ENCODE results near the gene LDB2.
"Not testable (repeated sequence)": the region's sequence is repeated elsewhere in the genome, so short reads cannot be mapped to it uniquely, and the experiment has no call there.

Gene LDB2

DNA sequence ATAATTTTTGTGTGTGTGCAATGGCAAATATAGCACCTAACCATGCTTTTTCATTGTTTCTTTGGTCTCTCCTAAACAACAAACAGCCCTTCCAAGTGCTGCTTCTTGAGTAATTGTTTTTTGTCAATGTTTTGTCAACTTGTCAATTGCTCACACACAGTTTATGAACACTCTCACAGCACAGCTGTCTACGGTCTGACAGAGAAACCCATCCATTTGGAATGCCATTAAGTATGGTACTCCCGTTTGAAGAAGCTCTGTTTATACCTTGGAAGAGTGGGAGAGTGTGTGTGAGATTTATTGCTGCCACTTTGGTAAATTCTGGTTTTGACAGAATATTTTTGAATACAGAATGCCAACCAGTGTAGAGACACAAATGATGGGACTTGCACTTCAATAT, 254.6 kb downstream of the LDB2 start:
- TF ChIP-seq, protein P1, sequence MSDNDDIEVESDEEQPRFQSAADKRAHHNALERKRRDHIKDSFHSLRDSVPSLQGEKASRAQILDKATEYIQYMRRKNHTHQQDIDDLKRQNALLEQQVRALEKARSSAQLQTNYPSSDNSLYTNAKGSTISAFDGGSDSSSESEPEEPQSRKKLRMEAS (IDR thresholded peaks at IDR 0.05; ENCODE audit: low read depth, low read length): no peak
- no peak for TF ChIP-seq POLR2A (IDR thresholded peaks at IDR 0.05; ENCODE audit: extremely low read depth, insufficient read length)
- TF ChIP-seq, protein P2, sequence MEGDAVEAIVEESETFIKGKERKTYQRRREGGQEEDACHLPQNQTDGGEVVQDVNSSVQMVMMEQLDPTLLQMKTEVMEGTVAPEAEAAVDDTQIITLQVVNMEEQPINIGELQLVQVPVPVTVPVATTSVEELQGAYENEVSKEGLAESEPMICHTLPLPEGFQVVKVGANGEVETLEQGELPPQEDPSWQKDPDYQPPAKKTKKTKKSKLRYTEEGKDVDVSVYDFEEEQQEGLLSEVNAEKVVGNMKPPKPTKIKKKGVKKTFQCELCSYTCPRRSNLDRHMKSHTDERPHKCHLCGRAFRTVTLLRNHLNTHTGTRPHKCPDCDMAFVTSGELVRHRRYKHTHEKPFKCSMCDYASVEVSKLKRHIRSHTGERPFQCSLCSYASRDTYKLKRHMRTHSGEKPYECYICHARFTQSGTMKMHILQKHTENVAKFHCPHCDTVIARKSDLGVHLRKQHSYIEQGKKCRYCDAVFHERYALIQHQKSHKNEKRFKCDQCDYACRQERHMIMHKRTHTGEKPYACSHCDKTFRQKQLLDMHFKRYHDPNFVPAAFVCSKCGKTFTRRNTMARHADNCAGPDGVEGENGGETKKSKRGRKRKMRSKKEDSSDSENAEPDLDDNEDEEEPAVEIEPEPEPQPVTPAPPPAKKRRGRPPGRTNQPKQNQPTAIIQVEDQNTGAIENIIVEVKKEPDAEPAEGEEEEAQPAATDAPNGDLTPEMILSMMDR (IDR thresholded peaks at IDR 0.05; ENCODE audit: low read depth, low read length): no peak
- no peak for TF ChIP-seq MYC (IDR thresholded peaks at IDR 0.05; ENCODE audit: low read depth, low read length)
- DNase-seq (ENCODE audit: low read depth): no peak

DNA sequence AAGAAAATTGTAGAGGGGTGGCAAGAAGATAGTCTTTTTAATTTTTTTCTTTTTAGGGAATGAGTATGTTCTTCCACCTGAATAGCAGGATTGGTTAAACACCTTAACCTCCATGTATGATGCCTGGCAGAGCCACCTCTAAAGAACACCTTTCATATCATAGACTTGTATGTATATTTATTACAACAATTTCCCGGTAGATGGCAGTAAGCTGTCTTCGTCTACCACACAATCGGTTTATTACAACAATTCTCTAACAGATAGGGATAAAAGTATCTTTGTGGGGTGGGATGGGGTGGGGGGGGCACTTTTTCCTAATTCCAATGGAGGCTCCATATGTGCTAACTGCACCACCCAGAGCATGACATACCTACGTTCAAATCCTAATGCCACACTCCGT, 255.5 kb downstream of the LDB2 start:
- TF ChIP-seq, protein P2 (IDR thresholded peaks at IDR 0.05; ENCODE audit: low read depth, low read length): no peak
- TF ChIP-seq, protein P1 (IDR thresholded peaks at IDR 0.05; ENCODE audit: low read depth, low read length): no peak
- TF ChIP-seq POLR2A (IDR thresholded peaks at IDR 0.05; ENCODE audit: extremely low read depth, insufficient read length): no peak
- no peak for TF ChIP-seq MYC (IDR thresholded peaks at IDR 0.05; ENCODE audit: low read depth, low read length)
- H3K4me3 ChIP-seq (ENCODE audit: low read depth, low read length): no peak overlapping the region
- DNase-seq (ENCODE audit: low read depth): no peak

More for the DNA sequence above, 254.6 kb downstream of the LDB2 start:
- no peak overlapping the region for H3K4me3 ChIP-seq (ENCODE audit: low read depth, low read length)

DNA sequence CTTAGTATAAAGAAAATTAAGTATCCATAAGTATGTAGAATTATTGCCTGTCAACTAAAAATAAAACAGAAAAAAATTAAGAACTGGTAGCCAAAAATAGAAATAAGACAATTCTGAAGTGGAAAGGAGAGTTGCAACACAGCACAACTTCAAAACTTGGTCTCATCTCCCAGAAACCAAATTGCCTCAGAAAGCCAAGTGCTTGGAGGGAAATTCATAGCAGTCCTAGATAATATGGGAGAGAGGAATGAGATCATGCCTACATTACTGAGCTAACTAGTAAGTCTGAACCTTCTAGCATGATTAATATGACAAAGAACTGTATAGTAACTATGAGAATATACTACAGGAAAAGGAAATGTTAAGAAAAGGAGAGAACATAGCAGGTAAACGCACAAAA, 256.5 kb downstream of the LDB2 start:
- no peak overlapping the region for H3K4me3 ChIP-seq (ENCODE audit: low read depth, low read length)
- TF ChIP-seq POLR2A (IDR thresholded peaks at IDR 0.05; ENCODE audit: extremely low read depth, insufficient read length) (no peak), MYC (IDR thresholded peaks at IDR 0.05; ENCODE audit: low read depth, low read length) (no peak)
- TF ChIP-seq, protein P2 (IDR thresholded peaks at IDR 0.05; ENCODE audit: low read depth, low read length): no peak
- TF ChIP-seq, protein P1 (IDR thresholded peaks at IDR 0.05; ENCODE audit: low read depth, low read length): no peak
- DNase-seq (ENCODE audit: low read depth): no peak

DNA sequence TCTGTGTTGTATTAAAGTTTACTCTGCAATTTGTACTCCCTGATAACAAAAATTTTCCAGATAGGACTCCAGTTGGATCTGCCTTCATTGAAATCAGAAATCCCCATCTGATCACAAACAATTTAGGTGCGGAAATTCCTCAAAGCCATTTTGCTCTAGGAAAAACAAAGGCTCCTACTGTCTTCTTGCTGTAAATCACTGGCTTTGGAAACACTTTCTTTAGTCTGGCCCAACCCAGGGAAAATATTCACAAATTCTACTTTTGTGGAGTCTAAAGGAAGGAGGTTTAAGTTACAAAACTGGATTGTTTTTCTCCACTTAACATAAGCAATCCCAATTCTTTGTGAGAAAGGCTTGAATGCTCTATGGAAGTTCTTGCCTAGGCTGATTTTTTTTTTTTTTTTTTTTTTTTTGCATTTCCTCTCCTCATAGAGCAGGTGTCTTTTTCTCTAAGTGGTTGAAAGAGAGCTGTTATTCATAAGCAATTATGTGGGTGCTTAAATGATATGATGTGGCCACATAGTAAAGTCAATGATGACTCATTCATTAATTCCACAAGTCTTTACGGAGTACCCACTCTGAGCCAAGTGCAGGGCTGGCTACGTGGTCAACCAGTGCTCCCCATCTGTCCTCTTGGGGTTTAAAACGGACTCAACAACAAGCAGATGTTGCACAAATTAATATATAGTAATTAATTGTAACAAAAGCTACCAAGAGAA, 261.4 kb downstream of the LDB2 start:
- DNase-seq (ENCODE audit: low read depth): no peak
- TF ChIP-seq POLR2A (IDR thresholded peaks at IDR 0.05; ENCODE audit: extremely low read depth, insufficient read length): no peak
- TF ChIP-seq, protein P2 (IDR thresholded peaks at IDR 0.05; ENCODE audit: low read depth, low read length): no peak
- TF ChIP-seq, protein P1 (IDR thresholded peaks at IDR 0.05; ENCODE audit: low read depth, low read length): no peak
- no peak for TF ChIP-seq MYC (IDR thresholded peaks at IDR 0.05; ENCODE audit: low read depth, low read length)
- H3K4me3 ChIP-seq (ENCODE audit: low read depth, low read length): no peak overlapping the region

DNA sequence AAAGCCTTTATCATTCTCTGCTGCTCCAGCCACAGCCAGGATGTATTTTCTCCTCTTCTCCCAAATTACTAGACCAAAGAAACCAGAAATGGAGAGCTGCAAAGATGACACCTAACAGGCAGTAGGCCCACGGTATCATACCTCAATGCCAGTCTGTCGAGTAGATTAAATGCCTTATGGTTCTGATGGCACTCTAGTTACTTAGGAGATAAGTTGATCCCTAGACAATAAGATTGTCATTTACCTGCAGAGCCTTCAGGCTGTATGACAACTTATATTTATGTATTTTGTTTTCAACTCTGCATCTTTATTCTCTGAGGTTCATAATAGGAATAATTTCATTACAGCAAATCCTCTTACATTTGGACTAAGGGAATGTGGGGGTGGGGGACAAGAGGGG, 262.1 kb downstream of the LDB2 start:
- TF ChIP-seq MYC (IDR thresholded peaks at IDR 0.05; ENCODE audit: low read depth, low read length) (no peak), POLR2A (IDR thresholded peaks at IDR 0.05; ENCODE audit: extremely low read depth, insufficient read length) (no peak)
- TF ChIP-seq, protein P1 (IDR thresholded peaks at IDR 0.05; ENCODE audit: low read depth, low read length): no peak
- TF ChIP-seq, protein P2 (IDR thresholded peaks at IDR 0.05; ENCODE audit: low read depth, low read length): no peak
- no peak for DNase-seq (ENCODE audit: low read depth)
- no peak overlapping the region for H3K4me3 ChIP-seq (ENCODE audit: low read depth, low read length)

DNA sequence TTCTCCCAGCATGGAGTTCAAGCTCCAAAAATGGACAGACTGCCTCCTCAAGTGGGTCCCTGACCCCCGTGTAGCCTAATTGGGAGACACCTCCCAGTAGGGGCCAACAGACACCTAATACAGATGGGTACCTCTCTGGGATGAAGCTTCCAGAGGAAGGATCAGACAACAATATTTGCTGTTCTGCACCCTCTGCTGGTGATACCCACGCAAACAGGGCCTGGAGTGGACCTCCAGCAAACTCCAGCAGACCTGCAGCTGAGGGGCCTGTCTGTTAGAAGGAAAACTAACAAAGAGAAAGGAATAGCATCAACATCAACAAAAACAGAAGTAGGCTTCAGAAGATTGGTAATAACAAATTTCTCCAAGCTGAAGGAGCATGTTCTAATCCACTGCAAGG, 269.2 kb downstream of the LDB2 start:
- not testable (repeated sequence) for DNase-seq (ENCODE audit: low read depth); H3K4me3 ChIP-seq (ENCODE audit: low read depth, low read length)

DNA sequence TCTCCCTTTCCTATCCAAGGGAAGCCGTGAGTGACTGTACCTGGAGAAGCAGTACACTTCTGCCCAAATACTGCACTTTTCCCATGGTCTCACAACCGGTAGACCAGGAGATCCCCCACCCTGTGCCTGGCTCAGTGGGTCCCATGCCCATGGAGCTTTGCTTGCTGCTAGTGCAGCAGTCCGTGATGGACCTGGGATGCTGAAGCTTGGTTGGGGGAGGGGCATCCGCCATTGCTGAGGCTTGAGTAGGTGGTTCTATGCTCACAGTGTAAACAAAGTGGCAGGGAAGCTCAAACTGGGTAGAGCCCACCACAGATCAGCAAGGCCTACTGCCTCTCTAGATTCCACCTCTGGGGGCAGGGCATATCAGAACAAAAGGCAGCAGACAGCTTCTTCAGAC, 269.6 kb downstream of the LDB2 start:
- not testable (repeated sequence) for H3K4me3 ChIP-seq (ENCODE audit: low read depth, low read length); DNase-seq (ENCODE audit: low read depth)
